ENCODE results near the gene RIC3. TPM values are rescaled to one million over a fixed set of nuclear protein-coding genes. Genes with fewer than 3 reads are reported as not detected.

RIC3 gene
- total RNA-seq, 1 experiment from 2014 or later = not detected

DNA sequence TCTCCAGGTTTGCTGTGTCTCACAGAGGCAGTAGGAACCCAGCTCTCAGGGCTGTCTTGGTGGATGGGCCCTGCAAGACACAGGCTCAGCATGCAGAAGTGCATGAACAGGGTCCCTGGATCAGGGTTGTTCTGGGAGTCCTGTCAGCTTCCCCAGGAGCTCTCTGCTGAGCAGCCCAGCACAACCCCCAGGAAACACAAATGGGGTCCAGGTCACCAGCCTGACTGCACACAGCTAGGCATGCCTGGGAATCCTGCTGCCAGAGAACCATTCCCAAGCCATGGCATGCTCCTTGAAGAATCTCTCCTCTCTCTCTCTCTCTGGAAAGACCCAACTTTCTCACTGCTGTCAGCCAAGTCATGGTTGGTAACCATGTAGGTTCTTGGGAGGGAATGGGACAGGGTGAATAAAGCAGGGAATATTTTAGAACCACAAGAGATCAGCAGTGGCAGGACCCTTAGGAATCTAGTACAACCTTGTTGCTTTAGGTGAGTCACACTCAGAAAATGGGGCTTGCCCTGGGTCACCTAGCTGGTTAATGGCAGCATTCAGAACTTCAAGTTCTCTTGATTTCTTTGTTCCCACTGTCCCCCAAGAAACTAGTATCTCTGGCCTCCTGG lies 66.4 kb downstream of the RIC3 start:
- Histone ChIP-seq H3K9ac (ENCODE audit: low read length) (no peak overlapping the region), H3K9me3 (ENCODE audit: control insufficient read depth in 1 of 2, insufficient read depth in 1 of 2, low read depth in 1 of 2, low read length in 2 of 2) (no peaks in the 10 kb centered on the region), H3K4me1 (ENCODE audit: control insufficient read depth in 1 of 2, insufficient read depth in 2 of 2, low read length in 2 of 2) (no peaks in the 10 kb centered on the region), H3K4me3 (replicated peaks in 1 of 2; ENCODE audit: low read depth in 1 of 2, low read length in 2 of 2) (no peak overlapping the region), H3K27ac (ENCODE audit: low read depth, low read length) (no peak overlapping the region), H4K20me1 (ENCODE audit: insufficient read depth) (no peaks in the 10 kb centered on the region), H2AFZ (ENCODE audit: low read depth, low read length, poor library complexity, severe bottlenecking) (no peak overlapping the region), H3K36me3 (ENCODE audit: control insufficient read depth in 1 of 2, insufficient read depth in 2 of 2, low read length in 2 of 2) (no peaks in the 10 kb centered on the region), H3K79me2 (ENCODE audit: insufficient read depth, low read length) (no peaks in the 10 kb centered on the region), H3K9me2 (ENCODE audit: insufficient read depth) (no peaks in the 10 kb centered on the region), H3K27me3 (ENCODE audit: insufficient read depth, low read length) (peaks cover 4% of the 10 kb centered on the region; the same call in 1 of the 2 replicates), H3K4me2 (ENCODE audit: low read length) (no peak overlapping the region)
- TF ChIP-seq POLR2A (IDR thresholded peaks at IDR 0.05; ENCODE audit: borderline replicate concordance, extremely low read depth, insufficient read depth, insufficient read length) (no peak), CEBPB (IDR thresholded peaks at IDR 0.05; ENCODE audit: low read depth) (no peak), JUND (IDR thresholded peaks at IDR 0.05) (no peak), POLR2AphosphoS5 (IDR thresholded peaks at IDR 0.05; ENCODE audit: low read depth, low read length) (no peak), ZFX (IDR thresholded peaks at IDR 0.05) (no peak), SP1 (IDR thresholded peaks at IDR 0.05; ENCODE audit: low read depth) (no peak), FOSL1 (IDR thresholded peaks at IDR 0.05; ENCODE audit: low read depth) (no peak), RAD21 (IDR thresholded peaks at IDR 0.05; ENCODE audit: low read depth) (no peak), TCF7L2 (IDR thresholded peaks at IDR 0.05; ENCODE audit: borderline replicate concordance, extremely low read depth, insufficient read depth, insufficient read length) (no peak)
- TF ChIP-seq, protein P1, sequence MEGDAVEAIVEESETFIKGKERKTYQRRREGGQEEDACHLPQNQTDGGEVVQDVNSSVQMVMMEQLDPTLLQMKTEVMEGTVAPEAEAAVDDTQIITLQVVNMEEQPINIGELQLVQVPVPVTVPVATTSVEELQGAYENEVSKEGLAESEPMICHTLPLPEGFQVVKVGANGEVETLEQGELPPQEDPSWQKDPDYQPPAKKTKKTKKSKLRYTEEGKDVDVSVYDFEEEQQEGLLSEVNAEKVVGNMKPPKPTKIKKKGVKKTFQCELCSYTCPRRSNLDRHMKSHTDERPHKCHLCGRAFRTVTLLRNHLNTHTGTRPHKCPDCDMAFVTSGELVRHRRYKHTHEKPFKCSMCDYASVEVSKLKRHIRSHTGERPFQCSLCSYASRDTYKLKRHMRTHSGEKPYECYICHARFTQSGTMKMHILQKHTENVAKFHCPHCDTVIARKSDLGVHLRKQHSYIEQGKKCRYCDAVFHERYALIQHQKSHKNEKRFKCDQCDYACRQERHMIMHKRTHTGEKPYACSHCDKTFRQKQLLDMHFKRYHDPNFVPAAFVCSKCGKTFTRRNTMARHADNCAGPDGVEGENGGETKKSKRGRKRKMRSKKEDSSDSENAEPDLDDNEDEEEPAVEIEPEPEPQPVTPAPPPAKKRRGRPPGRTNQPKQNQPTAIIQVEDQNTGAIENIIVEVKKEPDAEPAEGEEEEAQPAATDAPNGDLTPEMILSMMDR (IDR thresholded peaks at IDR 0.05 in 2 of 3, conservative IDR thresholded peaks at IDR 0.05 in 1 of 3; ENCODE audit: borderline replicate concordance in 1 of 3, insufficient read depth in 1 of 3, low read depth in 2 of 3, low read length in 2 of 3) = no peak
- TF ChIP-seq, protein P2, sequence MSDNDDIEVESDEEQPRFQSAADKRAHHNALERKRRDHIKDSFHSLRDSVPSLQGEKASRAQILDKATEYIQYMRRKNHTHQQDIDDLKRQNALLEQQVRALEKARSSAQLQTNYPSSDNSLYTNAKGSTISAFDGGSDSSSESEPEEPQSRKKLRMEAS (IDR thresholded peaks at IDR 0.05) = no peak
- intact Hi-C loops (cut with micrococcal nuclease) = no loop called here
- ATAC-seq = no peak
- no TSS peak for BruUV-seq (replicated peaks)
- ChIA-PET CTCF (interaction anchor here (1.9 kb wide), 1 partner anchor 96 kb away, joined by 5 read pairs; no protein-coding TSS in a partner anchor), POLR2A (no interaction called here), RAD21 (ENCODE audit: low non-redundant PET in 1 of 2, low total read pairs in 2 of 2, uncharacterized antibody in 2 of 2, unreplicated experiment in 2 of 2) (interaction anchor here in 1 of 2 experiments (1.2 kb wide), 1 partner anchor 96 kb away, joined by 3 read pairs; no protein-coding TSS in a partner anchor)
- DNase-seq (ENCODE audit: low read depth, low spot score) = no peak
